ENCODE measurements around the gene PCDHGA9. TPM values are rescaled to one million over a fixed set of nuclear protein-coding genes. Genes with fewer than 3 reads are reported as not detected.
"Not testable (repeated sequence)": the region's sequence is repeated elsewhere in the genome, so short reads cannot be mapped to it uniquely, and the experiment has no call there.

PCDHGA9 gene
- total and polyA plus RNA-seq, 2 donors (not counting 3 experiments of a cell fraction or from before 2014, with no cell fraction given): 1.1 to 3.9 TPM

- Histone ChIP-seq H3K4me2 (ENCODE audit: insufficient read depth, low read length) (peak within 1 kb of the TSS; percentile 5), H3K9ac (replicated peaks; ENCODE audit: extremely low read depth, insufficient read depth, low read length) (peak within 1 kb of the TSS; percentile 6), H3K27me3 (ENCODE audit: control insufficient read depth in 2 of 2, insufficient read depth in 2 of 2, low read length in 2 of 2) (peaks cover 34 to 69% of the 10 kb centered on the region in 2 experiments), H3K4me3 (replicated peaks in 1 of 3; ENCODE audit: insufficient read depth in 1 of 3, low read depth in 1 of 3, low read length in 3 of 3) (peak within 1 kb of the TSS in 1 of 3 experiments; percentile 23)
- H3K9me3 ChIP-seq (replicated peaks; ENCODE audit: control insufficient read depth, insufficient read depth, low read length); H2AFZ ChIP-seq (ENCODE audit: low read depth, low read length); dilution Hi-C loops (cut with MboI; ENCODE audit: extremely low pct_ligation_motif_present, low sequenced_read_pairs); H3K9me1 ChIP-seq (replicated peaks; ENCODE audit: control insufficient read depth, extremely low read depth, insufficient read depth, low read length); H4K20me1 ChIP-seq (replicated peaks; ENCODE audit: control insufficient read depth, extremely low read depth, insufficient read depth, low read length); H3K79me2 ChIP-seq (ENCODE audit: control insufficient read depth, insufficient read depth, low read length); H3K36me3 ChIP-seq (ENCODE audit: control insufficient read depth in 2 of 2, extremely low read depth in 1 of 2, insufficient read depth in 2 of 2, low read length in 2 of 2); H3K27ac ChIP-seq (ENCODE audit: insufficient read depth, low read depth, low read length); H3K4me1 ChIP-seq (ENCODE audit: control insufficient read depth, extremely low read depth, insufficient read depth, low read length); intact Hi-C loops (cut with micrococcal nuclease): not testable (repeated sequence)
- TF ChIP-seq CTCF (IDR thresholded peaks at IDR 0.05; ENCODE audit: extremely low read depth in 1 of 2, insufficient read depth in 1 of 2, low read depth in 1 of 2, low read length in 2 of 2): peak; percentile 59 to 62
- FAIRE-seq (peak; percentile 85), DNase-seq (ENCODE audit: low read depth, low spot score) (peak; percentile 44)
- POLR2A ChIA-PET: interaction anchor here (1.5 kb wide), 1 partner anchor 166 kb away, joined by 3 read pairs; no protein-coding TSS in a partner anchor
- CTCF ChIA-PET: interaction anchor here (0.6 to 3.5 kb wide), 25 partner anchors 8 to 169 kb away, joined by 3 to 45 read pairs (median 9); partner anchors contain the start of genes PCDHGA10, PCDHGA11, PCDHGA12 and PCDHGA2
- TSS peak; percentile 48 for BruUV-seq (replicated peaks)
These were observed 4.6 kb upstream of the PCDHGA9 start, which contains the start of gene PCDHGB5 for GRCh38 chr5:141397756-141398551. Gene PCDHGB5 (plus strand): TSS chr5:141397947. CDS start chr5:141398128, 181 bp downstream.

GRCh38 chr5:141398608-141399007 is 4.0 kb upstream of the PCDHGA9 start:
- FAIRE-seq (no peak), DNase-seq (ENCODE audit: low read depth, low spot score) (no peak)
- intact Hi-C loops (cut with micrococcal nuclease) (no loop called here), dilution Hi-C loops (cut with MboI; ENCODE audit: extremely low pct_ligation_motif_present, low sequenced_read_pairs) (no loop called here)
- Histone ChIP-seq H3K9me1 (replicated peaks; ENCODE audit: control insufficient read depth, extremely low read depth, insufficient read depth, low read length) (no peaks in the 10 kb centered on the region), H3K27ac (ENCODE audit: insufficient read depth, low read depth, low read length) (no peak overlapping the region), H3K9ac (replicated peaks; ENCODE audit: extremely low read depth, insufficient read depth, low read length) (no peak overlapping the region), H3K4me2 (ENCODE audit: insufficient read depth, low read length) (no peak overlapping the region), H2AFZ (ENCODE audit: low read depth, low read length) (no peak overlapping the region), H3K79me2 (ENCODE audit: control insufficient read depth, insufficient read depth, low read length) (no peaks in the 10 kb centered on the region), H3K27me3 (ENCODE audit: control insufficient read depth in 2 of 2, insufficient read depth in 2 of 2, low read length in 2 of 2) (peaks cover 37 to 69% of the 10 kb centered on the region in 2 experiments), H3K4me1 (ENCODE audit: control insufficient read depth, extremely low read depth, insufficient read depth, low read length) (peaks cover 2% of the 10 kb centered on the region), H3K36me3 (ENCODE audit: control insufficient read depth in 2 of 2, extremely low read depth in 1 of 2, insufficient read depth in 2 of 2, low read length in 2 of 2) (no peaks in the 10 kb centered on the region), H3K9me3 (replicated peaks; ENCODE audit: control insufficient read depth, insufficient read depth, low read length) (peaks cover 2% of the 10 kb centered on the region), H3K4me3 (replicated peaks in 1 of 3; ENCODE audit: insufficient read depth in 1 of 3, low read depth in 1 of 3, low read length in 3 of 3) (no peak overlapping the region), H4K20me1 (replicated peaks; ENCODE audit: control insufficient read depth, extremely low read depth, insufficient read depth, low read length) (no peaks in the 10 kb centered on the region)
- POLR2A ChIA-PET: no interaction called here
- BruUV-seq (replicated peaks): no TSS peak
- CTCF ChIA-PET: interaction anchor here (1.2 to 3.5 kb wide), 12 partner anchors 8 to 165 kb away, joined by 6 to 45 read pairs (median 16); partner anchors contain the start of genes PCDHGA10, PCDHGA11, PCDHGA12 and PCDHGA2
- TF ChIP-seq GATA2 (IDR thresholded peaks at IDR 0.05; ENCODE audit: insufficient read depth, insufficient read length, low read depth, low read length) (no peak), MAX (IDR thresholded peaks at IDR 0.05; ENCODE audit: insufficient read depth, insufficient read length) (no peak), JUN (IDR thresholded peaks at IDR 0.05; ENCODE audit: borderline replicate concordance, insufficient read depth, insufficient read length, low read depth) (no peak), MYC (IDR thresholded peaks at IDR 0.05; ENCODE audit: low read depth, low read length) (no peak), POLR2A (IDR thresholded peaks at IDR 0.05; ENCODE audit: low read depth, low read length) (no peak), FOS (IDR thresholded peaks at IDR 0.05; ENCODE audit: borderline replicate concordance, insufficient read depth, low read length) (no peak)

All from endothelial cell of umbilical vein (primary cell).